Prostate gland (tissue), 2 donors: ENCODE measurements around the gene SPON1.

Source experiments
- CTCF ChIP-seq, 4 experiments: fragments of 200-600 bp in 2 of 4; fragments of 450-650 bp in 2 of 4; sonication (generic) in 2 of 4; IDR thresholded peaks; 1 replicate in 3 of 4; 2 replicates in 1 of 4; pipeline ENCODE4 v1.5.1; 2016 to 2019; ENCODE audit warnings: antibody characterized with exemption in 4 of 4, mild to moderate bottlenecking in 2 of 4, moderate library complexity in 2 of 4
- POLR2A ChIP-seq: fragments of 450-650 bp; IDR thresholded peaks from one replicate; pipeline ENCODE4 v1.6.1; 2016; ENCODE audit warnings: antibody characterized with exemption, mild to moderate bottlenecking

GRCh38 chr11:14186046-14186775, 223.7 kb downstream of the SPON1 start:
- no peak for TF ChIP-seq POLR2A
- TF ChIP-seq CTCF (IDR thresholded peaks at IDR 0.05) = no peak
